Stimulated activated CD4-positive, alpha-beta T cell treated with anti-CD3 and anti-CD28 coated beads, Interleukin-2, amount 100 ng/mL, for 24 hours (primary cell): ENCODE data around the gene PLEKHA4.
"Not testable (repeated sequence)": the region's sequence is repeated elsewhere in the genome, so short reads cannot be mapped to it uniquely, and the experiment has no call there.

Experiments used
- DNase-seq, 2 donors: peaks; one replicate each; pipeline ENCODE4 v3.0.0-alpha.2; 2020

Gene PLEKHA4

DNA sequence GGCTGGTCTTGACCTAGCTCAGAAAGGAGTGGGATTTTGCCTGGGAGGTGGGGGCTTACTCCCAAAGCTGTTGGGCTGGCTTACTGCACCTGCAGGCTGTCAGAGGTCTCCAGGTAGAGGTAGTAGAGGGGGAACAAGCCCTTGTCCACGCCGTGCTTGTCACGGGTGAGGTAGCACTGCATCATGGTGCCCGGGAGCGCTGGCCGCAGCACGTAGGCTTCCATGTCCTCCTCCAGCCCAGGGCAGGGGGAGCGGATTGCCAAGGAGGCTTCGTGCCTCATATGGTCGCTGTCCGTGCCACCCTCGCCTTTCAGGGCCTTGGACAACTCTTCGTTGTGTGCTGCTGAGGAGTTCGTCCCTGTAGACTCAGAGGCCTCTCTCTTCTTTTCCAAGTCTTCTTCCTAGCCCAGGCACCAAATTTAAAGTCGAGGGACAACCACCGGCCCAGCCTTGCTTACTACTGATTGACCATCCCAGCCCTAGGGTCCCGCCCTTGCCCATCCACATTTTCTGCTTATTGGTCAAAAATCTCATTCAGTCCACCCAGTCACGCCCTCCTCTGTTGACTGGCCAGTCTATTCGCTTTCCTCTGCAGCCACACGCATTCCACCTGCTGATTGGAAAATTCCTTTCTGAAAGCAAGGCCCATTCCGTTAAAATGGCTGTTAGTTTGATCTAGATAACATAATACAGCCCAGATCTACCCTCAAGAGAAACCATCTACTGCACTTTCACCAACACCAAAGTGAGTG, 19.6 kb upstream of the PLEKHA4 start:
- DNase-seq = no peak

DNA sequence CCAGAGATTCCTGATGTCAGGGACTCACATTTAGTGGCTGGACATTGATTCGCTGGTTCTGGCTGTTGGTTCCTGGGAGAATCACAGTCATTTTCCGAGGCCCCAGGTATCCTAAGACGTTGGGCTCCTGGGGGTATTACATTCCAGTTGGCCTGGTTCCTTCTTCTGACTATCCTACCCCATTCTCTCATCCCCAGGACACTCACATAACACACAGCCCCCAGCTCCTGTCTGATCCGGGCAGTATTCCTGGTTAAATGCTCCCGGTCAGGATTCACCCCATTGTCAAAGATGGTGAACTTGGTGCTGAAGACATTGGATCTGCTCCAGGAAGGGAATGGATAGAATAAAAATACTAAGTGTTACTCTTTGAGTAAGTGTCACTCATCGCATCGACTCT, 15.3 kb upstream of the PLEKHA4 start:
- DNase-seq = no peak

DNA sequence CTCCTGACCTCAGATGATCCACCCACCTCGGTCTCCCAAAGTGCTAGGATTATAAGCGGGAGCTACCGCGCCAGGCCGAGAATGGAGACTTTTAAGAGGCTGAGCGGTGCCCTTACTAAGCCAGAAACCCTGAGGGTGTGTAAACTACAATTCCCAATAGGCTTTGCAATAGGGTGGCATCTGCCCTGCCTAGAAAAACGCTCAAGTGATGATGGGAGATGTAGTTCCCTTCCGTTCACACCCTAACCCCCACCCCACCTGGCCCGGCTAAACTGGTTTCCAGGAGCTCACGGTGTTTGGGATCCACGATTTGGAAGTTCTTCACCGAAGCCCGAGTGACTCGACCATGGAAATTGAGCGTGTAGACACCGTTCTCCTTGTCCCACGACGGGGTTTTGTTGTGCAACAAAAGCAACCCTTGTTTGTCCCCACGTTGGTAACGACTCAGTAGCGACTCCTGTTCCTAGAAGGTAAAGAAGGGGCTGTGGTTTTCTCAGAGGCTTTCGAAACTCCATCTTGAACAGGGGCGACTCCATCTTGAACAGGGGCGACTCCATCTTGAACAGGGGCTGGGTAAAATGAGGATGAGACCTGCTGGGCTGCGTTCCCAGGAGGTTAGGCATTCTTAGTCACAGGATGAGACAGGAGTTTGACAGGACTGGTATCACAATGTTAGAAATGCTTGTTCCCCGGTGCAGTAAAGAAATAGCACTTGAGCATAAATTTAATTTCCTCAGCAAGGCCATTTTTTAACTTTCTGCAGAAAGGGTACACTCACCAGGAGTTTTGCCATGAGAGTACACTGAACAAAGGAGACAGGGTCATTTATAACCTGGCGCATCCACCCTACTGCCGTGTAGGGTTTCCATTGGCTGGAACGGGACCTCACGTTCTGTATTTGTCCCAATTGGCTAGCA, 13.6 kb upstream of the PLEKHA4 start:
- DNase-seq = no peak

DNA sequence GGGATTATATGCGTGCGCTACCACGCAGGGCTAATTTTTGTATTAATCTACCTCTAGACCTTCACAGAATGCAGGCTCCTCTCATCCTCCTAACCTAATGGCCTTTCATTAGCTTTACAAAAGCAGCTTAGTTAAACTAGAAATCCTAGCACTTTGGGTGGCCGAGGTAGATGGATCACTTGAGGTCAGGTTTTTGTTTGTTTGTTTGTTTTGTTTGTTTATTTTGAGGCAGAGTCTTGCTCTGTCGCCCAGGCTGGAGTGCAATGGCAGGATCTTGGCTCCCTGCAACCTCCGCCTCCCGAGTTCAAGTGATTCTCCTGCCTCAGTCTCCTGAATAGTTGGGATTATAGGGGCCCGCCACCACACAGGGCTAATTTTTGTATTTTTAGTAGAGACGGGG, 11.3 kb upstream of the PLEKHA4 start:
- not testable (repeated sequence) for DNase-seq

DNA sequence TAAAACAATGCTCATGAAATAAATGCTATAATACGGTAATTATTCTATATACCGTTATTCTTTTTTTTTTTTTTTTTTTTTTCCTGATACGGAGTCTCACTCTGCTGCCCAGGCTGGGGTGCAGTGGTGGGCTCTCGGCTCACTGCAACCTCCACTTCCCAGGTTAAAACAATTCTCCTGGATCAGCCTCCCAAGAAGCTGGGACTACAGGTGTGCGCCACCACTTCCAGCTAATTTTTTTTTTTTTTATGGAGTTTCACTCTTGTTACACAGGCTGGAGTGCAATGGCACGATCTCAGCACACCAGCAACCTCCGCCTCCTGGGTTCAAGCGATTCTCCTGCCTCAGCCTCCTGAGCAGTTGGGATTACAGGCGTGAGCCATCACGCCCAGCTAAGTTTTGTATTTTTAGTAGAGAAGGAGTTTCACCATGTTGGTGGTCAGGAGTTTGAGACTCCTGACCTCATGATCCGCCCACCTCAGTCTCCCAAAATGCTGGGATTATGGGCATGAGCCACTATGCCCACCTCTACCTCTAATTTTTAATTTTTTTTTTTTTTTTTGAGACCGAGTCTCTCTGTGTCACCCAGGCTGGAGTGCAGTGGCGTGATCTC, 10.7 kb upstream of the PLEKHA4 start:
- no peak for DNase-seq

DNA sequence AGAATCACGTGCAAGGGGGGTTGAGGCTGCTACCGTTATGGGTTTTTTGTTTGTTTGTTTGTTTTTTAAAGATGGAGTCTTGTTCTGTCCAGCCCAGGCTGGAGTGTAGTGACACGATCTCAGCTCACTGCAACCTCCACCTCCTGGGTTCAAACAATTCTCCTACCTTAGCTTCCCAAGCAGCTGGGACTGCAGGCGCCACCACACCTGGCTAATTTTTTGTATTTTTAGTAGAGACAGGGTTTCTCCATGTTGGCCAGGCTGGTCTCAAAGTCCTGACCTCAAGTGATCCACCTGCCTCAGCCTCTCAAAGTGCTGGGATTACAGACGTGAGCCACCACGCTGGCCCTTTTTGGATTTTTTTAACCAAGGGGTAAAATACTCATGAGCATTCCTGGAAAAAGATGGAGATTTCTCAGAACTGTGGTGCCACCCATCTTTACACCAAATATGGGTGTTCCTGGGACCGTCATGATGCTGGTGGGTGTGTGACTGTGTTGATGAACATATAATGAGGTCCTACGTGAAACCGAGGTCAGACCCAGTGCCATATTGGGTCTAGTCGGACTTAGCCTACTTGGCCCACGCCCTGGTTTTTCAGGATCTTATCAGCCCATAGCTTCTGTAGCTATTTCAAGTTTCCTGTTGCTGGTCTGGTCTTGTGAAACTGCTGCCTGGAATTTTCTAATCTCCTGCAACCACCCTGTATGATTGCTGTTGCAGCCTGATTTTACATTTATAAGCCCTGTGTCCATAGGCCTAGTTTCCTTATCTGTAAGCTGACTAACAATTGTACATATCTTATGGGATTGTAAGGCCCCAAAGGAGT, 10.0 kb upstream of the PLEKHA4 start:
- DNase-seq = no peak

DNA sequence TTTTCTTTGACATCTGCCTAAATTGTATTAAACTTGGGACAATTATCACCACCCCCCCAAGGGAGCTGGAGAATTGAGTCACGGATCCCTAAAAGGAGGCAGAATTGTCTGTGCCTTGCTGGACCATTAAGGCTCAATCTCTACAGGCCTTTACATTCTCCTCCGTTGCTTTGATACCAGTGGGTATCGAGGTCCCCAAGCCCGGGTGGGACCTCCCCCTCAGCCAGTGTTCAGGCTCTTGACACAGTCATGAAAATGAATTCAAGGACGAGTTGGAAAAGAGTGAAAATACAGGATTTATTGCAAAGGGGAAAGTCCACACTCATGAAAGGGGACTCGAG, 9.4 kb upstream of the PLEKHA4 start:
- no peak for DNase-seq

DNA sequence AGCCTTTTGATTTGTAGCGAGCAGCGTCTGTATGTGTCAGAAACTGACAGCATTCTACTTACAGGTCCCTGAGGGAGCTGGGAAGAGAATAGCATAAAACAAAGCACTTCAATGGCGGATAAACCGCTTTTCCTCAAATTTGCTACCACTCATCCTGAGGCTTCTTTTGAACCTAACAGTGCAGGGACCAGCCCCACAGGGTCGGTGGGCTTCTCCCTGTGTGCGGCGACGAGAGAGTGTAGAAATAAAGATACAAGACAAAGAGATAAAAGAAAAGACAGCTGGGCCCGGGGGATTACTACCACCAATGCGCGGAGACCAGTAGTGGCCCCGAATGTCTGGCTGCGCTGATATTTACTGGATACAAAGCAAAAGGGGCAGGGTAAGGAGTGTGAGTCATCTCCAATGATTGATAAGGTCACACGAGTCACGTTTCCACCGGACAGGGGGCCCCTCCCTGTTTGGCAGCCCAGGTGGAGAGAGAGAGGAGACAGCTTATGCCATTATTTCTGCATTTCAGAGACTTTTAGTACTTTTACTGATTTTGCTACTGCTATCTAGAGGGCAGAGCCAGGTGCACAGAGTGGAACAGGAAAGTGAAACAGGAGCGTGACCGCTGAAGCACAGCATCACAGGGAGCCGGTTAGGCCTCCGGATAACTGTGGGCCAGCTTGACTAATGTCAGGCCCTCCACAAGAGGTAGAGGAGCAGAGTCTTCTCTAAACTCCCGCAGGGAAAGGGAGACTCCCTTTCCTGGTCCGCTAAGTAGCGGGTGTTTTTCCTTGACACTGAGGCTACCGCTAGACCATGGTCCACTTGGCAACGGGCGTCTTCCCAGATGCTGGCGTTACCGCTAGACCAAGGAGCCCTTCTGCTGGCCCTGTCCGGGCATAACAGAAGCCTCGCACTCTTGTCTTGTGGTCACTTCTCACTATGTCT, 7.9 kb upstream of the PLEKHA4 start:
- DNase-seq = peak; percentile 54 to 59

DNA sequence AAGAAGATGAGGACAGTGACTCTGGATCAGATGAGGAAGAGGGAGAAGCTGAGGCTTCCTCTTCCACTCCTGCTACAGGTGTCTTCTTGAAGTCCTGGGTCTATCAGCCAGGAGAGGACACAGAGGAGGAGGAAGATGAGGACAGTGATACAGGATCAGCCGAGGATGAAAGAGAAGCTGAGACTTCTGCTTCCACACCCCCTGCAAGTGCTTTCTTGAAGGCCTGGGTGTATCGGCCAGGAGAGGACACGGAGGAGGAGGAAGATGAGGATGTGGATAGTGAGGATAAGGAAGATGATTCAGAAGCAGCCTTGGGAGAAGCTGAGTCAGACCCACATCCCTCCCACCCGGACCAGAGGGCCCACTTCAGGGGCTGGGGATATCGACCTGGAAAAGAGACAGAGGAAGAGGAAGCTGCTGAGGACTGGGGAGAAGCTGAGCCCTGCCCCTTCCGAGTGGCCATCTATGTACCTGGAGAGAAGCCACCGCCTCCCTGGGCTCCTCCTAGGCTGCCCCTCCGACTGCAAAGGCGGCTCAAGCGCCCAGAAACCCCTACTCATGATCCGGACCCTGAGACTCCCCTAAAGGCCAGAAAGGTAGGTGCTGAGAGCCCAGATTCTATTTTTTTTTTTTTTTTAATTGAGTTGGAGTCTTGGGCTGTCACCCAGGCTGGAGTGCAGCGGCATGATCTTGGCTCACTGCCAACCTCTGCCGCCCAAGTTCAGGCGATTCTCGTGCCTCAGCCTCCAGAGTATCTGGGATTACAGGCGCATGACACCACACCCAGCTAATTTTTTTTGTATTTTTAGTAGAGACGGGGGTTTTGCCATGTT, 6.1 kb upstream of the PLEKHA4 start:
- DNase-seq = peak in 1 of 2 donors; percentile 28

DNA sequence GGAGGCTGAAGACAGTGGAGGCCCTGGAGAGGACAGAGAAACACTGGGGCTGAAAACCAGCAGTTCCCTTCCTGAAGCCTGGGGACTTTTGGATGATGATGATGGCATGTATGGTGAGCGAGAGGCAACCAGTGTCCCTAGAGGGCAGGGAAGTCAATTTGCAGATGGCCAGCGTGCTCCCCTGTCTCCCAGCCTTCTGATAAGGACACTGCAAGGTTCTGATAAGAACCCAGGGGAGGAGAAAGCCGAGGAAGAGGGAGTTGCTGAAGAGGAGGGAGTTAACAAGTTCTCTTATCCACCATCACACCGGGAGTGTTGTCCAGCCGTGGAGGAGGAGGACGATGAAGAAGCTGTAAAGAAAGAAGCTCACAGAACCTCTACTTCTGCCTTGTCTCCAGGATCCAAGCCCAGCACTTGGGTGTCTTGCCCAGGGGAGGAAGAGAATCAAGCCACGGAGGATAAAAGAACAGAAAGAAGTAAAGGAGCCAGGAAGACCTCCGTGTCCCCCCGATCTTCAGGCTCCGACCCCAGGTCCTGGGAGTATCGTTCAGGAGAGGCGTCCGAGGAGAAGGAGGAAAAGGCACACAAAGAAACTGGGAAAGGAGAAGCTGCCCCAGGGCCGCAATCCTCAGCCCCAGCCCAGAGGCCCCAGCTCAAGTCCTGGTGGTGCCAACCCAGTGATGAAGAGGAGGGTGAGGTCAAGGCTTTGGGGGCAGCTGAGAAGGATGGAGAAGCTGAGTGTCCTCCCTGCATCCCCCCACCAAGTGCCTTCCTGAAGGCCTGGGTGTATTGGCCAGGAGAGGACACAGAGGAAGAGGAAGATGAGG, 5.3 kb upstream of the PLEKHA4 start:
- DNase-seq = no peak

DNA sequence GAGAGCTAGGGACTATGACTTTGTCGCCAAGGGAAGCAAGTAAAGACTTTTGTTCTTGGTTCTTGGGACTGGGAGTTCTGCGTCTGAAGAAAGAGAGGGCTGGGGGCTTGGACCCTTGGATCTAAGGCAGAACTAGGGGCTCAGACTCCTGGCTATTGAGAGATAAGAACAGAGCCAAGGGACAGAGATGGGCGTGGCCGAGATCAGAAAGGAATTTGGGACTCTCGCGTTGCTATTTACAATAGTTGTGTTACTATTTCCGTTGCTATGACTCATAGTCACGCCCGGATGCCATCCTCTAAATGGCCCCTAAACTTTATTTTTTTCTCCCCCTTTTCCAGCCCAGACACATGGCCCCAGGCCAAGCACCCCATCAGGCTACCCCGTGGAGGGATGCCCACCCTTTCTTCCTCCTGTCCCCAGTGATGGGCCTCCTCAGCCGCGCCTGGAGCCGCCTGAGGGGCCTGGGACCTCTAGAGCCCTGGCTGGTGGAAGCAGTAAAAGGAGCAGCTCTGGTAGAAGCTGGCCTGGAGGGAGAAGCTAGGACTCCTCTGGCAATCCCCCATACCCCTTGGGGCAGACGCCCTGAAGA, 4.6 kb upstream of the PLEKHA4 start:
- peak; percentile 75 to 77 for DNase-seq

DNA sequence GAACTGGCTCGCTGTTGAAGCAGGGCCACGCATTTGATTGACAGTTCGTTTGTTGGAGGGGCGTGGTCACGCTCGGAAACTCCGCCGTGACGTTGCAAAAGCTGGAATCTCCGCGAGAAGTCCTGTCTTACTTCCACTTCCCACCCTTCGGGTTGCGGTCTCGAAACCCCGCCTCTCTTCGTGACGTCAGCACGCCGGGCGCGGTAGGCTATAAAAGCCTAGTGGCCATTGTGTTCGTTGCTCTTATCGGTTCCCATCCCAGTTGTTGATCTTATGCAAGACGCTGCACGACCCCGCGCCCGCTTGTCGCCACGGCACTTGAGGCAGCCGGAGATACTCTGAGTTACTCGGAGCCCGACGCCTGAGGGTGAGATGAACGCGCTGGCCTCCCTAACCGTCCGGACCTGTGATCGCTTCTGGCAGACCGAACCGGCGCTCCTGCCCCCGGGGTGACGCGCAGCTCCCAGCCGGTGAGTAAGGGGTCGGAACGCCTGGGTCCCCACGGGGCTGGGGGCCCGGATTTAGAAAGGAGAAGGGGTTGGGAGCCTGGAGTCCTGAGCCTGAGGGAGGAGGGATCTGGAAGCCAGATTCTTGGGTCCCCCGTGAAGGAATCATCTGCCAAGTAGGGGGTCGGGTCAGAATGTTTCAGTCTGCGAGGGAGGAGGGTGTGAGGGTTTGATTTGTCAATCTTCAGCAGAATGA, 3.9 kb upstream of the PLEKHA4 start, which contains the start of gene PPP1R15A:
PPP1R15A (plus strand) TSS at position 240 of the 702 bp plus-strand sequence. CDS start 813 bp downstream, outside the sequence.
- peak; percentile 98 to 99 for DNase-seq

DNA sequence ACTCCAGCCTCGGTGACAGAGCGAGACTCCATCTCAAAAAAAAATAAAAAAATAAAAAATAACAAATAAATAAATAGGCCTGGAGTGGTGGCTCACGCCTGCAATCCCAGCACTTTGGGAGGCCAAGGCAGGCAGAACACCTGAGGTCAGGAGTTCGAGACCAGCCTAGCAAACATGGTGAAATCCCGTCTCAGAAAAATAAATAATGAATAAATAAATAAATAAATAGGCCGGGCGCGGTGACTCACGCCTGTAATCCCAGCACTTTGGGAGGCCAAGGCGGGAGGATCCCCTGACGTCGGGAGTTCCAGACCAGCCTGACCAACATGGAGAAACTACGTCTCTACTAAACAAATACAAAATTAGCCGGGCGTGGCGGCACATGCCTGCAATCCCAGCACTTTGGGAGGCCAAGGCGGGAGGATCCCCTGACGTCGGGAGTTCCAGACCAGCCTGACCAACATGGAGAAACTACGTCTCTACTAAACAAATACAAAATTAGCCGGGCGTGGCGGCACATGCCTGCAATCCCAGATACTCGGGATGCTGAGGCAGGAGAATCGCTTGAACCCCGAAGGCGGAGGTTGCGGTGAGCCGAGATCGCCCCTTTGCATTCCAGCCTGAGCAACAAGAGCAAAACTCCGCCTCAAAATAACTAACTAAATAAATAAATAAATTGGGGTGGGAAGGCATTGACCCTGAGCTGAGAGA, 3.2 kb upstream of the PLEKHA4 start:
- not testable (repeated sequence) for DNase-seq

DNA sequence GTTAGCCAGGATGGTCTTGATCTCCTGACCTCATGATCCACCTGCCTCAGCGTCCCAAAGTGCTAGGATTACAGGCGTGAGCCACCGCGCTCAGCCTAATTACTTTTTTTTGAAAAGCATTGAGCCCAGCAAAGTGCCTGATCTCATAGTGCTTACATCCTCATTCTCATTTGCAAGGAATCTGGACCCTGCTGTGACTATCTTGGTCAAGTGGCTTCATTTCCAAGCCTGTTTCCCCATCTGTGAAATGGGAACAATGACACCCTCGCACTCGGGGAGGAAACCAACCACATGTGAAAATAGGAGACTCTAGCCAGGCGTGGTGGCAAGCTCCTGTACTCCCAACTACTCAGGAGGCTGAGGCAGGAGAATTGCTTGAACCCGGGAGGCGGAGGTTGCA, 1.6 kb upstream of the PLEKHA4 start:
- DNase-seq = no peak

DNA sequence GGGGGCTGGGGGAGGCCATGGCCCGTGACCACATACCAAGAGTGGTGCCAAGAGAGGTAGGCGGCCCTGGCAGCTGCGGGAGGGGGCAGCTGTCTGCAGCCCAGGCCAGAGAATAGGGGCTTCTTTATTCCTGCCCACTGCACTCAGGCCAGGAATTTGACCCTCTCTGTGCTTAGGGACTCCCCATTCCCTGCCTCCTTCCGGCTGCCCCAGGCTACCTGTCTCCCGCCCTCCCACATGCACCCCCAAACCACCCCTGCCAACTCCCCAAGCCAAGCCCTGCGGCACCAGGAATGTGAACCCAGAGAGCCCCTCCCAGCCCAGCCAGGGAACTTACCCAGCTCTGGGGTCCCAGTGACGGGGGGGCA, 687 bp downstream of the PLEKHA4 start:
- no peak for DNase-seq

DNA sequence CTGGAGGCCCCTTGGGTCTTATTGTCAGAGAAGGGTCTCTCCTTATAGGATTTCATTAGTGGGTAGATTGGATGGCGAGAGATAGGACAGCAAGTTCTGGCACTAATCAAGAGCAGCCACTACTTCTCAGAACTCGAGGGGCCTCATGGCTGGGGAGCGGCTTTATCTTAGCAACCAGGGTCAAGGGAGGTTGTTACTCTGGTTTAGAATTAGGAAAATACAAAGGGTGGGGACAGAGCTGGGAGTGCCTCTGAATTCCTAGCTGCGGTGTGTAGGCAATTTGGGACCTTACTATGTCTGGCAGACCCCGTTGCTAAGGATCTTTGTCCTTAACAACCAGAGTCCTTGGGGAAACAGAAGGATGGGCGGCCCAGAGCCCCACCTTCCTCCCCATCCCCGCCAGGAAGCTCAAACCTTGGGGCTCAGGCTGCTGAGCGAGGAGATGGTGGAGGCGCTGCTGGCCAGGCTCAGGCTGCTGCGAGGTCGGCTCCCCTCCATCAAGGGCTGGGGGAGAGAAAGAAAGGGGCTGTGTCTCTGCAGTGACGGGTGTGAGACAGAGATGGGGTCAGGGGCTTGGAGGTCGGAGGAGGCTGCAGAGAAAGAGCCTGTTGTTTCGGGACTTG, 1.2 kb downstream of the PLEKHA4 start:
- no peak for DNase-seq

DNA sequence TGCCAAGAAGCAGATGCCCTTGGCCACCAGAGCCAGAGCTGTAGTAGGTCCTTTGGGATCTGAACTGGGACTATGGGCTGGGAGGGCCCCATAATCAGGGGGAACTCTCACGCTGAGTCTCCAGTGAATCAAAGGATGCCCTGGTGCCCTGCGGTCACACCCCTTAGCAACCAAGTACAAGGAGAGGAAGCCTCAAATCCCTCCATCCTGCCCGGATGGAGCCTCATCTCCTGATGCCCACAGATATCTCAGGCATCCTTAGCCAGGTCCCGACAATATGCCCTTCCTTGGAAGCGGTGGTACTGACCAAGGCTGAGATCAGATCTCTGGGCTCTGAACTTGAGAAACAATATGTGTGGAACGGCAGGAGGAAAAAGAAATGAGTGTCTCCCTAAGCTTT, 1.7 kb downstream of the PLEKHA4 start:
- no peak for DNase-seq

DNA sequence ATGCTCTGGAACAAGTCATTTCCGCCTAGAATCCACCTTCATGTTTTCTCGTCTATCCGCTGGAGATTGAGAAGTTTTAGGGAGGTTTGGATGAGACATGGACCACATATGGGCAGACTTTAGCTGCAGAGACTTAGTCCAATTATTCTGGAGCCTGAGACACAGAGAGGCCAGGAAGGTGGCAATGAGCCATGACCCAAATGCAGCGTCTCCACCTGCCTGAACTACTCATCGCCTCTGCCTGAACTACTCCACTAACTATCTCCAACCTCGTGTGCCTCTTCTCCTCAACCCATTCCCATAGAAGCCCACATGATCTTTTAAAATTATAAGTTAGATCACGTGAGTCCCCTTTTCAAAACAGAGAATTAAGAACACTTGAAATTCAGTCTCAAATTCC, 5.6 kb downstream of the PLEKHA4 start:
- no peak for DNase-seq
